Endothelial cell of umbilical vein (primary cell): Measurements from ENCODE around the gene ARHGDIB. TPM values are rescaled to one million over a fixed set of nuclear protein-coding genes. Genes with fewer than 3 reads are reported as not detected.

Source experiments
- BruUV-seq: library from RNA; stranded (reverse); fragments of 400-500 nt; replicated peaks from 2 replicates; lab custom pipeline; 2021; lab: Mats Ljungman, UMichigan
- CTCF ChIA-PET: fragments of 300-600, 350-600 bp; sonication (Branson Sonifier 250); formaldehyde crosslinking; loops from one replicate; lab custom pipeline; 2021; ENCODE audit warnings: antibody characterized with exemption, inconsistent platforms; lab: Charles Lee
- POLR2A ChIA-PET: fragments of 300-600, 350-600 bp; sonication (Branson Sonifier 250); formaldehyde crosslinking; loops from one replicate; lab custom pipeline; 2021; ENCODE audit warnings: antibody characterized with exemption, inconsistent platforms; lab: Charles Lee
- DNase-seq: peaks from one replicate; pipeline ENCODE4 v3.0.0-alpha.2; 2011; ENCODE audit warnings: low read depth, low spot score
- FAIRE-seq: peaks from 2 replicates; lab custom pipeline; 2011; peaks lifted over from hg19 to GRCh38; lab: Jason Lieb, UNC
- H2AFZ ChIP-seq: 2 replicates; pipeline ENCODE4 v1.6.0; 2012; ENCODE audit warnings: low read depth, low read length, control low read depth, inconsistent platforms
- H3K27ac ChIP-seq: 2 replicates; pipeline ENCODE4 v1.5.1; 2011; ENCODE audit warnings: low read depth, mild to moderate bottlenecking, control low read depth, low read length, moderate library complexity; ENCODE audit not compliant: insufficient read depth
- H3K27me3 ChIP-seq, 2 experiments: 2 replicates each; pipeline versions ENCODE4 v1.6.0 to v1.6.1; 2011; ENCODE audit warnings: low read length in 2 of 2, mixed read lengths in 1 of 2; ENCODE audit not compliant: control insufficient read depth in 2 of 2, insufficient read depth in 2 of 2
- H3K36me3 ChIP-seq, 2 experiments: 2 replicates in 1 of 2; 3 replicates in 1 of 2; pipeline ENCODE4 v1.5.1; 2011; ENCODE audit warnings: low read length in 2 of 2, mild to moderate bottlenecking in 1 of 2, moderate library complexity in 1 of 2; ENCODE audit not compliant: control insufficient read depth in 2 of 2, insufficient read depth in 2 of 2; ENCODE audit errors: extremely low read depth in 1 of 2
- H3K4me1 ChIP-seq: 3 replicates; pipeline ENCODE4 v1.5.1; 2011; ENCODE audit warnings: mild to moderate bottlenecking, low read length; ENCODE audit not compliant: control insufficient read depth, insufficient read depth; ENCODE audit errors: extremely low read depth
- H3K4me2 ChIP-seq: 2 replicates; pipeline ENCODE4 v1.6.1; 2011; ENCODE audit warnings: low read length, control low read depth, mixed read lengths; ENCODE audit not compliant: insufficient read depth
- H3K4me3 ChIP-seq, 3 experiments: fragments of 200-600 bp in 1 of 3; sonication (generic), shearing (Covaris generic) in 1 of 3; replicated peaks in 1 of 3; 2 replicates each; pipeline ENCODE4 v1.5.1; 2011 to 2016; ENCODE audit warnings: control low read depth in 3 of 3, low read length in 3 of 3, mild to moderate bottlenecking in 2 of 3, inconsistent platforms in 1 of 3, low read depth in 1 of 3, moderate library complexity in 1 of 3; ENCODE audit not compliant: insufficient read depth in 1 of 3
- H3K79me2 ChIP-seq: 2 replicates; pipeline ENCODE4 v1.6.0; 2012; ENCODE audit warnings: low read length, inconsistent platforms; ENCODE audit not compliant: control insufficient read depth, insufficient read depth
- H3K9ac ChIP-seq: replicated peaks from 2 replicates; pipeline ENCODE3; 2011; ENCODE audit warnings: low read length, control low read depth; ENCODE audit not compliant: insufficient read depth; ENCODE audit errors: extremely low read depth
- H3K9me1 ChIP-seq: replicated peaks from 3 replicates; pipeline ENCODE4 v1.6.0; 2011; ENCODE audit warnings: mild to moderate bottlenecking, low read length; ENCODE audit not compliant: control insufficient read depth, insufficient read depth; ENCODE audit errors: extremely low read depth
- H3K9me3 ChIP-seq: replicated peaks from 2 replicates; pipeline ENCODE4 v1.5.1; 2012; ENCODE audit warnings: low read length, inconsistent platforms; ENCODE audit not compliant: control insufficient read depth, insufficient read depth
- H4K20me1 ChIP-seq: replicated peaks from 2 replicates; pipeline ENCODE3; 2011; ENCODE audit warnings: mild to moderate bottlenecking, low read length; ENCODE audit not compliant: control insufficient read depth, insufficient read depth; ENCODE audit errors: extremely low read depth
- EZH2 ChIP-seq: IDR thresholded peaks from 2 replicates; pipeline ENCODE4 v1.6.1; 2012; ENCODE audit warnings: borderline replicate concordance, low read depth, mild to moderate bottlenecking, moderate library complexity, low read length, inconsistent platforms; ENCODE audit not compliant: severe bottlenecking
- FOS ChIP-seq: IDR thresholded peaks from 2 replicates; pipeline ENCODE4 v1.6.1; 2011; ENCODE audit warnings: mild to moderate bottlenecking, low read length, moderate library complexity, borderline replicate concordance; ENCODE audit not compliant: insufficient read depth
- GATA2 ChIP-seq: IDR thresholded peaks from 2 replicates; pipeline ENCODE4 v1.7.0; 2011; ENCODE audit warnings: low read depth, mild to moderate bottlenecking, moderate library complexity, mixed read lengths, low read length; ENCODE audit not compliant: insufficient read length, insufficient read depth
- JUN ChIP-seq: IDR thresholded peaks from 2 replicates; pipeline ENCODE4 v1.6.1; 2011; ENCODE audit warnings: borderline replicate concordance, low read depth; ENCODE audit not compliant: insufficient read length, insufficient read depth
- MYC ChIP-seq: IDR thresholded peaks from one replicate; pipeline ENCODE4 v1.6.1; 2011; ENCODE audit warnings: mild to moderate bottlenecking, low read depth, low read length
- POLR2A ChIP-seq: IDR thresholded peaks from 2 replicates; pipeline ENCODE4 v1.6.1; 2012; ENCODE audit warnings: low read depth, mild to moderate bottlenecking, control low read depth, low read length
- POLR2AphosphoS5 ChIP-seq: IDR thresholded peaks from 2 replicates; pipeline ENCODE4 v1.6.1; 2012; ENCODE audit warnings: low read depth, mild to moderate bottlenecking, control low read depth, low read length, moderate library complexity; ENCODE audit not compliant: insufficient read depth
- dilution Hi-C: fragments of 300-500 bp; cut with MboI; formaldehyde crosslinking; loops from one replicate; pipeline ENCODE4 v1.15.0; 2019; ENCODE audit warnings: low sequenced_read_pairs; ENCODE audit not compliant: extremely low pct_ligation_motif_present
- intact Hi-C: fragments of 100-400 bp; cut with micrococcal nuclease; formaldehyde crosslinking; loops from one replicate; pipeline ENCODE4 v1.10.0; 2022
- polyA plus RNA-seq, 4 experiments: library from polyadenylated mRNA; depleted of rRNA in 3 of 4; stranded (reverse) in 3 of 4; unstranded in 1 of 4; fragments of >200 nt; gene quantifications; 2 replicates each; pipeline versions ENCODE4 v1.2.1 to v1.2.3, GENCODE V29; 2011 to 2012; ENCODE audit warnings: missing spikeins in 1 of 4
- total RNA-seq: library from RNA; stranded (reverse); gene quantifications from 2 replicates; pipeline ENCODE4 v1.2.3, GENCODE V29; 2021
- TF ChIP-seq, protein P1 (sequence below), 2 donors: IDR thresholded peaks; 1 replicate in 1 of 2; 2 replicates in 1 of 2; pipeline ENCODE4 v1.5.1; 2011; ENCODE audit warnings: low read length in 2 of 2, mild to moderate bottlenecking in 2 of 2, moderate library complexity in 2 of 2, control low read depth in 1 of 2, inconsistent platforms in 1 of 2, low read depth in 1 of 2; ENCODE audit not compliant: insufficient read depth in 1 of 2; ENCODE audit errors: extremely low read depth in 1 of 2
- TF ChIP-seq, protein P2 (sequence below): IDR thresholded peaks from 2 replicates; pipeline ENCODE4 v1.6.1; 2011; ENCODE audit not compliant: insufficient read depth, insufficient read length

The ARHGDIB gene
- total and polyA plus RNA-seq, 2 donors (not counting 3 experiments of a cell fraction or from before 2014, with no cell fraction given) = 483 to 1,200 TPM

DNA sequence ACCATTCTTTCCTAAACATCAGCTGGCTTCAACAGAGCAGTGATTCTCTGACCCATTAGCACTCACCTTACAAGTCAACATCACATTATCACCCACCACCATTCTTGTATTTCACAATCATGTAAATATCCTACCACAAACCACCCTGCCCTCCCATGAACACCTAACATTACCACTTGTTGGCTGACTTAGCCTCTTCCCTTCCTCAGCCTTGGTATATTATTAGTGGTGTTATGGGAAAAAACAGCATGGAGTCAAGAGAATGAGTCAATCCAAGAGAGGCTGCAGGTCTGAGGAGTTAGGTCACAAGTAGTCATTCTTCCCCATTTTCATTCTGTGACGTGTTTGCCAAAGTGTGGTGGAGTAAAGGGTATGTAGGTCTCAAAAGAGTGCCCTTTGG lies 53.4 kb downstream of the ARHGDIB start:
- FAIRE-seq (no peak), DNase-seq (no peak)
- Histone ChIP-seq H3K36me3 (no peaks in the 10 kb centered on the region), H3K9me1 (no peaks in the 10 kb centered on the region), H3K4me1 (peaks cover 40% of the 10 kb centered on the region), H3K9me3 (no peaks in the 10 kb centered on the region), H3K27ac (no peak overlapping the region), H3K79me2 (no peaks in the 10 kb centered on the region), H3K27me3 (no peaks in the 10 kb centered on the region), H3K9ac (no peak overlapping the region), H4K20me1 (no peaks in the 10 kb centered on the region), H3K4me2 (no peak overlapping the region), H3K4me3 (no peak overlapping the region), H2AFZ (no peak overlapping the region)
- intact Hi-C loops (loop anchor here (5.0 kb wide), 1 partner anchor 136 kb away; a partner anchor contains a TSS), dilution Hi-C loops (no loop called here)
- TF ChIP-seq FOS = no peak
- no peak for TF ChIP-seq POLR2AphosphoS5
- TF ChIP-seq, protein P1, sequence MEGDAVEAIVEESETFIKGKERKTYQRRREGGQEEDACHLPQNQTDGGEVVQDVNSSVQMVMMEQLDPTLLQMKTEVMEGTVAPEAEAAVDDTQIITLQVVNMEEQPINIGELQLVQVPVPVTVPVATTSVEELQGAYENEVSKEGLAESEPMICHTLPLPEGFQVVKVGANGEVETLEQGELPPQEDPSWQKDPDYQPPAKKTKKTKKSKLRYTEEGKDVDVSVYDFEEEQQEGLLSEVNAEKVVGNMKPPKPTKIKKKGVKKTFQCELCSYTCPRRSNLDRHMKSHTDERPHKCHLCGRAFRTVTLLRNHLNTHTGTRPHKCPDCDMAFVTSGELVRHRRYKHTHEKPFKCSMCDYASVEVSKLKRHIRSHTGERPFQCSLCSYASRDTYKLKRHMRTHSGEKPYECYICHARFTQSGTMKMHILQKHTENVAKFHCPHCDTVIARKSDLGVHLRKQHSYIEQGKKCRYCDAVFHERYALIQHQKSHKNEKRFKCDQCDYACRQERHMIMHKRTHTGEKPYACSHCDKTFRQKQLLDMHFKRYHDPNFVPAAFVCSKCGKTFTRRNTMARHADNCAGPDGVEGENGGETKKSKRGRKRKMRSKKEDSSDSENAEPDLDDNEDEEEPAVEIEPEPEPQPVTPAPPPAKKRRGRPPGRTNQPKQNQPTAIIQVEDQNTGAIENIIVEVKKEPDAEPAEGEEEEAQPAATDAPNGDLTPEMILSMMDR (IDR thresholded peaks at IDR 0.05; ENCODE audit: extremely low read depth in 1 of 2, insufficient read depth in 1 of 2, low read depth in 1 of 2, low read length in 2 of 2) = no peak
- TF ChIP-seq MYC = no peak
- TF ChIP-seq, protein P2, sequence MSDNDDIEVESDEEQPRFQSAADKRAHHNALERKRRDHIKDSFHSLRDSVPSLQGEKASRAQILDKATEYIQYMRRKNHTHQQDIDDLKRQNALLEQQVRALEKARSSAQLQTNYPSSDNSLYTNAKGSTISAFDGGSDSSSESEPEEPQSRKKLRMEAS = no peak
- TF ChIP-seq JUN = no peak
- TF ChIP-seq EZH2 = no peak
- no peak for TF ChIP-seq GATA2
- no peak for TF ChIP-seq POLR2A
- POLR2A ChIA-PET = no interaction called here
- CTCF ChIA-PET = no interaction called here
- no TSS peak for BruUV-seq
